SW 1271 (cell line): ENCODE measurements around the gene DCBLD1.
A peak's percentile ranks its signal among the peaks of the same experiment; 100 is the strongest.

ENCODE experiments used
- DNase-seq, 2 experiments: peaks; one replicate each; lab custom pipeline; 2025; lab: John Stamatoyannopoulos, UW

DCBLD1 gene

DNA sequence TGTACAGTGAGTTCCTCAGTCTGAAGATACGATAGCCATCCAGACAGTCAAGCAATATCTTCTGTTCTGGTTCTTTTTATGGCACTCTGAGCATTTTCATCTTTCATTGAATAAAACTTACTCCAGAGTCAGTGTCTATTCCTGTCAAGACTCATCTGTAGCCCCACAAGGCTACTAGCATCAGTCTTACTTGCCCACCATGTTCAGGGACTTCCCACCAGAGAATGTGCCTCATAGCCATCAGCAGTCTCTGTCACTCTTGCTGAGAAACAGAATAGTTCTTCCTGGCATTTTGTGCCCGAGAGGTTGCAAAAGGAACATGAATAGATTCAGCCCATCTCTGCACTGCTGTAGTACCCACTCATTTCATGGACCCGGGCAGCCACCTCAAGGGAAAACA is 12.7 kb upstream of the DCBLD1 start:
- no peak for DNase-seq

DNA sequence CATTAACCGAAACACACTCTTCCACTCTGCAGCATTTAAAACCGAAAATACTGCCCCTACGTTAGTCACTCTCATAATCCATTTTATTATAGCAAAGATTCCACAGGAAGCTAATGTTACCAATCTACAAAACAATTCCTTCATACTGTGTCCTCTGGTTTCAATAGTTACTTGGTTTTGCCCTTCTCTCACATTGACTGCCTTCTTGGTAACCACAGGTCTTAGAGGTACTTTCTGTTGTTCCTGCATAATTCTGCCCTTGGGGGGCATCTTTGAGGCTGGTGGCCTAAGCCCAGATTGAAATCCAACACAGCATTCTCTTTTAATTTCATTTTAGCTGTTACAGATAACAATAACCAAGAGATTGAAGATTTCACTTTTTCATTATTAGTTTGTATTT is 9.8 kb upstream of the DCBLD1 start:
- DNase-seq, result no peak

DNA sequence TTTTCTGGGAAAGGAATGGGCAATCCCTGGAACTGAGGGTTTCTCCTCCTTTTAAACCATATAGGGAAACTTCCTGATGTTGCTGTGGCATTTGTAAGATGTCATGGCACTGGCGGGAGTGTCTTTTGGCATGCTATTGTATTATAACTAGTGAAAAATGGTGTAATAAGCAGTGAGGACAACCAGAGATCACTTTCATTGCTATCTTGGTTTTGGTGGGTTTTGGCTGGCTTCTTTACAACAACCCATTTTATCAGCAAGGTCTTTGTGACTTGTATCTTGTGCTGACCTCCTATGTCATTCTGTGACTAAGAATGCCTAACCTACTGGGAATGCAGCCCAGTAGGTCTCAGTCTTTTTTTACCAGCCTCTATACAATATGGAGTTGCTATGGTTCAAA is 9.1 kb upstream of the DCBLD1 start:
- DNase-seq, result no peak

DNA sequence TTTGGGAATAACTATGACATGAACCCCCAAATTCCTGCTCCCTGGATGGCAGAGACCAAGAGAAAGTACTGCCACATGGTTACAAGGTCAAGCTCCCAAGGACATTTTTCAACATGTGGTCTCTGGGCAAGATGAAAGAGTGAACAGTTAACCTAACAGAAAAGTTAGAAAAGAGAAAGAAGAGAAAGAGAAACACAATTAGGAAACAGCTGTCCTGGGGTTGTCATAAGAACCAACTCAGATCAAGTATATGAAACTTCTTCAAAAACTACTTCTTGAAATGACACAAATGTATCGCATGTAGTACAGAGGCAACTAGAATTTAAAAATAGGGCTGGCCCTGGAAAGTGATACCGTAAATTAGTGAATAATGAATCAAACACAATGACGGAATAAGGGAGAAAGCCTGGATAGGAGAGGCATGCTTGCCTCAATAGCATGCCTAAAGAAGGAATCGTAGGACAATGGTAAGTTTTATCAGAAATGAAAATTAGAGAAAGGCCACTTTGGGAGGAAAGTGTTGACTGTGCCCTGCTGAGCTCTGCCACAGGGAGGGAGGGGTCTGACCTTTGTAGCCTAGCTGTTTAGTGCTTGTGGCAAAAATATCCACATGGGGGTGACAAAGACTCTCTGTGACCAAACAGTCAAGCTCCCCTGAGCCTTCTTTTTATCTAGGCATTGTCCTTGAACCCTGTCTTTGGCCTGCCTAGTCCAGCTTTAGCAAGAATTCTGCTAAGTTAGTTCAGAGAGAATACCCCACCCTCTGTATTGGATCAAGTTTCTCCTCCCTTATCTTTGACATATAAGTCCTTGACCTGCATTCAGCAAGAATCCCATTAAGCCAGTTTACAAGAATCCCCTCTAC is 4.3 kb upstream of the DCBLD1 start:
- DNase-seq, result peak in 1 of 2 experiments; percentile 21

DNA sequence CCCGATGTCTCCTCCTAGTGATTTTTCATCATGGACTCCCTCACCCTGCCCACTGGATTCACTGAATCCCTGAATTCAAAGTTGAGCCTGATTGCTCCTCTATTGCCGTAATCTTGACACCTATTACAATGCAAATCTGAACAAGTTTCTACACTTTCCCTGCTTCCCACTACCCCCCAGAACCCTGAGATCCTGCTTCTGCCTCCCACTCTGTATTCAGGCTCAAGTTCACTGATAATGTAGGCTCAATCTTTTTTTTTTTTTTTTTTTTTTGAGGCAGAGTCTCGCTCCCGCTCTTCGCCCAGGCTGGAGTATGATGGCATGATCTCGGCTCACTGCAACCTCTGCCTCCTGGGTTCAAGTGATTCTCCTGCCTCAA is 3.6 kb upstream of the DCBLD1 start:
- DNase-seq, result no peak

DNA sequence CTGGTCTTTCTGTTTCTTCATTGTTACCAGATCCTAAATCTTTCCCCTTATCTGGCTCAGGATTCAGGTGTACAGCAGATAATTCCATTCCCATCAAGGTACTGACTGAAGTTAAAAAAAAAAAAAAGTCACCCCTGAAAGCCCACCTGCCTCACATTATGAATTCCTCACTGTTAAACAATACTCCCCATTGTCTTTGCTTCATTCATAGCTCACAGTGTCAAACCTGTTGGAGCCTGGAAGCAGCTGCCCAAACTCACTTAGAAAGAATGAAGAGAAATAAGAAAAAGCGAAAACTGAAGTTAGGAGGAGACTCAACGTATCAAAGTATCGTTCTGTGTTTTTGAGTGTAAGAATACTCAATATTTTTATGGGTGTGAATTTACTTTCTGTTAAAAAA is 1.8 kb upstream of the DCBLD1 start:
- no peak for DNase-seq

DNA sequence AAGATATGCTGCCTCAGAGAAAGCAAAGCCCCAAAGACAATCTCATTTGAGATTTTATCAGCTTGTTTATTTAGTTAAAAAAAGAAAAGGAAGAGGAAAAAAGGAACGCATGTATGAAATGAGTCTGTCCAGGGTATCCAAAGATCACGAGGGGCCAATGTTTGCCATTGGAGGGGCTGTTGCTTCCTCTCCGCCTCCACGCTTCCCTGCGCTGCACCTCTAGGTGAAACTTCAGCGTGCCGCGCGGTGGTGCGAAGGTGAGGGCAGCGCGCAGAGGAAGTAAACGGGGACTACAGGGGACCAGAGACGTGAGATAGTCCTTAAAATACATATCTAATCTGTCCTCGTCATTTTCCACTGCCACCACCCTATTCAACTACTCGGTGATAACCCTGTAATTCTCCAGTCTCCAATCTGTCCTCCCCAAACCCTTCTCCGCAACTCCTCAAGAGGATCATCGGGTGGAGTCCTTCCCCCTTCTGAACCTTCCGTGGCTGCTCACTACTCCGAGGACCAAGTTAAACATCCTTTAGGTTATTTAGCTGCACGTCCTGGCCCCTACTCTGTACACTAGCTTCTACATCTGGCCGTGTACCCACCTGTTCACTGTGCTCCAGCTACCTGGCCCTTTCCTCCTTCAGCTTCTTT is 1.1 kb upstream of the DCBLD1 start:
- no peak for DNase-seq

DNA sequence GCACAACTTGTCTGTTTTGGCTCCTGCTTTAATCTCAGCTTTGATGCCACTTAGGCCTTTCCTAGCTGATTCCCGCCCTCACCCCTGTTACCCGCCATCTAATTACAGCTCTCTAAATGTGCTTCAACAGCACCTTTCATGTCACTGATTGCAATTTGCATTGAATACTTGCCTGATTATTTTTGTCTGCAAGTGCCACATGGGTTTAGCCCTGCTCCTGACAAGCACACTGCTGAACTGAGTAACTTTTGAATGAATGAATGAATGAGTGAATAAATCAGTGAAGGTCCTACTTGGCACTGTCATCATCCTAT is 591 bp upstream of the DCBLD1 start:
- DNase-seq, result no peak

DNA sequence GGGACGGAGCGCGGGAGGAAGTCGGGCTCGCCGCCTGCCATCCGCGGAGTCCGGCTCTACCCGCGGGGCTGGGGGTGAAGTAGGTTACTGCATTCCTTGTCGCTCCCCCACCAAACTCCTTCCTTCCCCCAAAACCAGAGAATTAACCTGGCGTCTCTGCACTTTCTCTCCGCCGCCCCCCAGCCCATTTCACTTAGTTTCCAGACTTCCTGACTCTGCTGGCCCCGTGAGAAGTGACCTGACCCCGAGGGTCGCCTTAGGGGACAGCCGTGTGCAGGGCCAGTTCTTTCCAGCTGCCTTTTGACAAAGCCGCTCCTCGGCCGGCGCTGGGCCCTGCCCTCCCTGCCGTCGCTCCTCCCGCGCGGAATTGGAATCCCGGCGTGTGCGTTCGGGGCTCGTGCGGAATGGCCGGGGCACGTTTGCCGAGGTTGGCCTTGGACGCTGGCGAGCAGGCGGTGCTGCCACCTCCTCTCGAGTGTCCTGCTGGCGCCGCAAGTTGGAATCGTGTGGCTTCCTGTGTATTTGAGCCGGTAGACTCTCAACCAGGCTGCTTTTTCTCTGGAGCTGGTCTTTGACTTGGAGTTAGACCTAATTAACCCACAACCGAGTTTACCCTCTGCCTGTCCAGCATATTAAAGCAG is 650 bp downstream of the DCBLD1 start:
- peak in 1 of 2 experiments; percentile 62 for DNase-seq

DNA sequence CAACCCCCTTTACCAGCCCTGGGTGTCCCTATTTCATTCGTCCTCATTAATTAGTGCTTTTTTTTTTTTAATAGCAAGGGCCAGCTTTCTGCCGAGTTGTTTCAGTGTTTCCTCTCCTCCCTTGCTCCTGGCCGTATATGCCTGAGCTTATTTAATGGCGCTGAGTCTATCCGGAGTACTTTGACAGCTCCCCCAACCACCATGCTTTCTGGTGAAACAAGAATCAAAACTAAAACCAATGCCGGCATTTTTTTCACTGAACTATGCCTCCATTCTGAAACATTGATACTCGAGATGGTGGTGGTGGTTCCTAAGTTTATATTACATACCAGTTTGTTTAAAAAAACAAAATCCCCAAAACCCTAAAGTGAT is 1.2 kb downstream of the DCBLD1 start:
- peak in 1 of 2 experiments; percentile 62 for DNase-seq

DNA sequence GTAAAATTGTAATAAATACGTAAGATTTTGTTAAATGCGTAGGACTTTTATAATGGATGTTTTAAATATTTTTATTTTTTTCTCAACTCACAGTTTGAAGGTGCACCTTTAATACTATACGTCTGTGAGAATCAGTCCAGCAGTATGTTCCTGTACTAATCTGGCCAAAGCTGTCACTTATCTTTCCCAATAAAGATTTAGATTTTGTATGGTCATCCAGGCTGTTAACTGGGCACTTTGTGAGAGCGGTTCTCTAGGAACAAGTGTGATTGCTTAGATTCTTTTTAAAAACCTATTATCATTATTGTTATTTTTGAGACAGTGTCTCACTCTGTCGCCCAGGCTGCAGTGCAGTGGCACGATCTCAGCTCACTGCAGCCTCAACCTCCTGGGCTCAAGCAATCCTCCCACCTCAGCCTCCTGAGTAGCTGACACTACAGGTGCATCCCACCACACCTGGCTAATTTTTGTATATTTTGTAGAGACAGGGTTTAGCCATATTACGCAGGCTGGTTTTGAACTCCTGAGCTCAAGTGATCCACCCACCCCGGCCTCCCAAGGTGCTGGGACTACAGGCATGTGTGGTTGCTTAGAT is 1.7 kb downstream of the DCBLD1 start:
- DNase-seq, result no peak

DNA sequence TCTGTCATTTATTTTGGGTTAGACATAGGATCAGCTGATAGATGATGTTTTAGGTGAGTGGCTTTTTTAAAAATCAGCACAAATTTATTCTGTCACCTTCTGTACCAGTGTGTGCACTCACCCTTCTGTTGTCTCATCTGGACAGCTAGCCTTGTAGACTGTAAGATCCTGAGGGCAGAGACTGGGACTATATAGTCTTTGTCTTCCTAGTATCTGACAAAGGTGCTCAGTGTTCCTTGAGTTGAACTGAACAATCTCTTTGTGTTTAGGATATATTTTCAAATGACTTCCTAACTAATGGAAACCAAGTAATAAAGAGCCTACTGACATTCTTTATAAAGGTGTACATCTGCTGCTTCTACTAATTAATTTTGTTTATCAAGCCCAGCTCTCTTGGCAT is 3.0 kb downstream of the DCBLD1 start:
- DNase-seq, result no peak

DNA sequence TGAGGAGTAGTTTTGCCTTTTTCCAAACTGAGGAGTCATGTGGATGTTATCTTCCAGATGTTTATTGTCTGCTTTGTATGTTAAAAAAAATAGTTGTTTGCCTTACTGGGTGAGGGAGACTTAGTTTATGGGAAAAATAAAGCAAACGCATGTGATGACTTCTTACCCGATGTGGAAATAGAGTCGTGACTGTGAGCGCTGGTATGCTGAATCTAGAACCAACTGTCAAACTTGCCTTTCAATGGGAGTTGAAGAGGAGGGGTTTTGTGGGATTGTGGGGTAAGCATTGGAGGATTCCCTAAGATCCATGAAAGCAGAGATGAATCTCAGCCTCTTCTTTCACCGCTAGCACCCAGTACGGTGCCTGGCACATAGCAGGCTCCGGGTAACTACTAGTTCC is 5.3 kb downstream of the DCBLD1 start:
- no peak for DNase-seq

DNA sequence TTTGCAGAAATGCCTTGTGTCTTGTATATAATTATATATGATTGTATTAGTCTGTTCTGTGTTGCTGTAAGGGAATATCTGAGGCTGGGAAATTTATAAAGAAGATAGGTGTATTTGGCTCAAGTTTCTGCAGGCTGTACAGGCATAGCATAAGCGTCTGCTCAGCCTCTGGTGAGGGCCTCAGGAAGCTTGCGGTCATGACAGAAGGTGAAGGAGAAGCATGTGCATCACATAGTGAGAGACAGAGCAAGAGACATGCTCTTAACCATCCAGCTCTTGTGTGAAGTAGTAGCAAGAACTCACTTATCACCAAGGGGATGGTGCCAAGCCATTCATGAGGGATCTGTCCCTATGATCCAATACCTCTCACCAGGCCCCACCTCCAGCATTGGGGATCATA is 6.5 kb downstream of the DCBLD1 start:
- DNase-seq, result no peak

DNA sequence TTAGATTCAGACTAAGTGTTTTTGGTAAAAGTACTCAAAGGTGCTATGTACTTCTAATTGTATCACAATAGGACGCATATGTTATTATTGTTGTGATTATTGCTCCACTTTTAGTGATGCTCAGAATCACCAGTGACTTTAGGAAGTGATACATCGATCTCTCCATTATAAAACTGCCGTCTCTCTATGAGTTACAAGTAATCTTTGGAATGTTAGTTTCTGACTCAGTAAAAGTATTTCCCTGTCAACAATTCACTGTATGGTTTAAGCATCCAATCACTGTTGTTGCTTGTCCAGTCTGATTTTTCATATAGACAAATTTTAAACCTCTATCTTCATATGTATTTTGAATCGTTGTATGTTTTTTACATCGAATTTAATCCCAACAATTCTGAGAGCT is 9.4 kb downstream of the DCBLD1 start:
- DNase-seq, result peak in 1 of 2 experiments; percentile 73

DNA sequence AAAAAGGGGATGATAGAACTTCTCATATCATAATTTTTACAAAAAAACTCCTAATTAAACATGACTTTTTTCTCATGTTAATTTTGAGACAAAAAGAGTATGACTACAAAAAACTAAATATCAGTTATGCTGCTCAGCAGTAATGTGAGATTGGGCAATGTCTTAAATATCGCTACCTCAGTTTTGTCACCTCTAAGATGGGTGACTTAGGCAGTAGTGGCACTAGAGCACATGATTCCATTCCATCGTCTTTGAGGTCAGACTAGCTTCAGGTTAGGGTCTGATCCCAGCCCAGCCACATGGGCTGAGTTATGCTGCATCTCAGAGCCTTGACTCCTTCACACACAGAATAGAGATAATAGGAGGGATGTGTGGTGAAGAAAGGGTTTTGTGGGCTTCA is 11.0 kb downstream of the DCBLD1 start:
- no peak for DNase-seq

DNA sequence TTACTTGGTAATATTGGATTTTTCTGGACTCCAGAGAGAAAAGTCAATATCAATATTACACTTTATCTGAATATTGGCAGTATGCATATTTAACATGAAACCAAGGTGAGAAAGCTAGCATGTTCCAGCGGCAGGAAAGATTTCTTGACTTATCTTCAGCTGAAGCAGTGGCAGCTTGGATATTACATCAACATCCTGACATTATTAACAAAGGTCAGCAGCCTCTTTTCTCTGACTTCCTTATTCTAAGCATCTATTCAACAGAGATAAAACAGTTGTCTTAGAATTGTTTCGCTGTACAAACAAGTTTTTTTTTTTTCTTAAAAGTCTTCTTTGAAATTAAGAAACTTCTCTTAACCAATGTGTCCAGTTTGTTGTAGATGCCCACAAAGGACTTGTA is 11.8 kb downstream of the DCBLD1 start:
- DNase-seq, result peak in 1 of 2 experiments; percentile 51

DNA sequence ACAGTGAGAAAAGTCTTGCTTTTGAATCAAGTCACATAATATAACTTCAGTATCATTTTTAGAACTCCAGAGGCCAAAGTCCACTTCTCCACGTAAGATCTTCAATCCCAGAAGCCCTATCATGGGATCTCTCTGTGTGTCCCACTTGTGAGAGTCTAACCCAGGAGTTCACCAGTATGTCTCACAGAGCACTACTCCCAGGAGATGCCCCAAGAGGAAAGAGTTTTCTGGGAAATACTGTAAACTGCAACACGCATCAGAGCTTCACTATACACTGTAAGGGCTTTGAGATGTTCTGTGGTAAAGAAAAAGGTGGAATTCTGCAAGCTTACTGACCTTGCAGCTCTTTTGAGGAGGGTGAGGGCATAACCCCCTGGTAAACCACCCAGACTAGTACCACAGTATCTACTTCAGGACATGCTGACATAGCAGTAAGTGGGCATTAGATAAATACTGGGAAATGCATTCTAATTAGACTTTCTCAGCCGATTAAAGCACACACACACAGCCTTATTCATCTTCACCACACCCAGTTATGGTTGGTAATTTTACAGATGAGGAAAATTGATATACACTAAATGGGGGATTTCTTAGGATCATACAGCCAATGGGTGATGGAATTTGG is 12.3 kb downstream of the DCBLD1 start:
- DNase-seq, result peak in 1 of 2 experiments; percentile 51

DNA sequence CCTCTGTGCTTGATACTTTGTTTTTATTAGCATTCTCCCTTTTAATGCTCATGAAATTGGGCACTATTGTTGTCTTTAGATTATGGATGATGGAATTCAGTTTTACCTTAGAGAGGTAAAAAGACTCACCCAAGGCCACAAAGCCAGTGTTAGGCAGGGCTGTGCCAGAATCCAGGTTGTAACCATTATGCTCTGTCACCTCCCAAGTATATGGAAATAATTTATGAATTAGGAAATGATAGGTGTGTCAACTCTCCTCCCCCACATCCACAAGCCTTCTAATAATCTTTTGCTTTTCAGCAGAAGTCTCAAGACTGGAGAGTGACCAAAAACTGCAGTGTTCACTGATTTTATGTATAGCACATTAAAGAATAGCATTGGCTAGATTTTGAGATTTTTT is 13.0 kb downstream of the DCBLD1 start:
- DNase-seq, result no peak

DNA sequence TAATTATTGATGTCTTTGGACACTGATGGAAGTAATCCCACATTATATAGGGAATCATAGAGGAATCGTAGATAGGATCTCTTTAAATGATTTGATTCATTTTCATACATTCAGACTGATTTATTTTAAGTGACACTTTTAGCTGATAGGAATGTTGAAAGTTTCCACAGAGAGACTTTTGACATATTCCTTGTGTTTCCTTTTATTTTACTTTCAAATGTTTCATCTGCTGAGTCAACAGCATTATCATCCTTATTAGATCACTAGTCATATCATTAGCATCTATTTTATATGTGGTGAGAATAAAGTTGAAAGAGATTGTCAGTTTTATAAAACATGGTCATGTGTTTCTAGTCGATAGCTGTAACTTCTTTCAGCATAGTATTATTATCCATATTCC is 13.4 kb downstream of the DCBLD1 start:
- DNase-seq, result no peak

DNA sequence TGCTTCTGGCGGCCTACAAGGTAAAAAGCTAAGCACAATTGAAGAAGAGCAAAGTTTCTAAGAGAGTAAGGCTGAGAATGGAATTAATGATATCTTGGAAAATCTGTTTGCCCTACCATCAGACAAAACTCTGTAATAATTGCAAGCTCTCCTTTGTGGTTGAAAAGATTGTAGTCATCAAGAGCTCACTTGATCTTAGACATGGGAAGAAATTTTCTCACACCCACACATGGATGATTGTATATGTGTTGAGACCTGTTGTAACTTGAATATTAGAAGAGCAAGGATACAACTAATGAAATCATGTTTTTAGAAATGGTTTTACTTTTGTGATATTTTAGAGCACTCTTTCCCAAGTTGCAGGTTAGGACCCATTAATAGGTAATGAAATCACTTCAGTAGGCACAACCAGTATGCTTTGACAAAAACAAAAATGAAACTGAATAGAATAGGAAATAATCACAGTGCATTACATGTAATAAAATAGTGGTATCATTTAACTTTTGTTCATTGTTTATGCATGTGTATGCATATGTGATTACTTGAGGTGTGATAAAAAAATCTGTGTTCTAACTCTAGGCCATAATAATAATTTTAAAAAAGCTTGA is 14.0 kb downstream of the DCBLD1 start:
- peak in 1 of 2 experiments; percentile 42 for DNase-seq

DNA sequence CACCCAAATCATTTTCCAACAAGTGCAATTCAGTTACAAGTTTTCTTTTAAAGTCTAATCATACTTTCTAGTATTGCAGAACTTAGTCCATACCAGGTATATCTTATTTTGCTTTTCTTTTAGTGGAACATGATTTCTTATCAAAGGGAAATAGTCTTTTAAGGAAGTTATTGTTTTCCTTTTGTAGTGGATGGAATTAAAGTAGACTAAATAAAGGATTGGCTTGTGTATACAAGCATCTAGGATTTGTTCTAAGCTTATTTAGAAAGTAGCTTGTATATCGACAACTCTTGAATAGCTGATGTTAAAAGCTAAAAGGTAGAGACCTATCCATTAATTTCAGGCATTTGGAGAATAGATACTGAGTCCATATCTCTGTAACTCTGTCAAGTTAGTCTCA is 14.8 kb downstream of the DCBLD1 start:
- DNase-seq, result no peak
